Mesothelial cell of epicardium (in vitro differentiated cells): ENCODE data around the gene PLAGL1. TPM values are rescaled to one million over a fixed set of nuclear protein-coding genes. Genes with fewer than 3 reads are reported as not detected.
"Not testable (repeated sequence)": the region's sequence is repeated elsewhere in the genome, so short reads cannot be mapped to it uniquely, and the experiment has no call there.

Source experiments
- DNase-seq, 2 experiments: peaks; one replicate each; pipeline ENCODE4 v3.0.0; 2021; ENCODE audit warnings: low spot score in 2 of 2; ENCODE audit not compliant: unreplicated experiment in 2 of 2
- H3K27ac Mint-ChIP-seq: 2 replicates; pipeline ENCODE4 v1.8.0; 2021; ENCODE audit warnings: mixed read lengths
- H3K27me3 Mint-ChIP-seq: 2 replicates; pipeline ENCODE4 v1.8.0; 2021; ENCODE audit warnings: low read depth, mixed read lengths
- H3K36me3 Mint-ChIP-seq: 2 replicates; pipeline ENCODE4 v1.8.0; 2021; ENCODE audit warnings: mixed read lengths
- H3K4me1 Mint-ChIP-seq: 2 replicates; pipeline ENCODE4 v1.8.0; 2021; ENCODE audit warnings: mixed read lengths
- H3K4me3 Mint-ChIP-seq: 2 replicates; pipeline ENCODE4 v1.8.0; 2021; ENCODE audit warnings: mild to moderate bottlenecking, moderate library complexity, mixed read lengths
- H3K9me3 Mint-ChIP-seq: 2 replicates; pipeline ENCODE4 v1.8.0; 2021; ENCODE audit warnings: mixed read lengths
- total RNA-seq: library from RNA; stranded (reverse); gene quantifications from 3 replicates; pipeline ENCODE4 v1.2.1, GENCODE V29; 2021
- TF ChIP-seq, protein P1 (sequence below): fragments of 200-600 bp; sonication (generic); IDR thresholded peaks from one replicate; pipeline ENCODE4 v1.5.0; 2021; ENCODE audit warnings: antibody characterized with exemption; ENCODE audit not compliant: unreplicated experiment

PLAGL1 gene
- total RNA-seq, 1 donor from 2014 or later, result 161 TPM

DNA sequence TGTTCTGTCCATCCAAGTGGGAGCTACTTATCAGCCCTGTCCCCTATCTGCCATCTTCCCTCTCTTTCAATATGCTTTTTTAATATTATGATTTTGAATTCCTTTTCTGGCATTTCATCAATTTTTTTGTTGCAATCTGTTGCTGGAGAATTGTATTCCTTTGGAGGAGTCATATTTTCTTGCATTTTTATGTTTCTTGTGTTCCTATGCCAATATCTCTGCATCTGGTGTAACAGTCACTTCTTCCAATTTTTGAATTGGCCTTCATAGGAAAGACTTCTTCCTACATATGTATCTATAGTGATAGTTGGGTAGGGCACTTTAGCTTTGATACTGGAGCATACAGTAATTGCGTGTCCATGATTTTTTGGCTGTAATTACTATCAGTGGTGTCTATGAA lies 73.7 kb downstream of the PLAGL1 start:
- no peak for DNase-seq
- H3K27ac Mint-ChIP-seq, result no peak overlapping the region
- no peak overlapping the region for H3K4me3 Mint-ChIP-seq
- H3K27me3 Mint-ChIP-seq, result no peaks in the 10 kb centered on the region
- H3K4me1 Mint-ChIP-seq, result peaks cover 10% of the 10 kb centered on the region
- peaks cover 17% of the 10 kb centered on the region for H3K36me3 Mint-ChIP-seq
- TF ChIP-seq, protein P1, sequence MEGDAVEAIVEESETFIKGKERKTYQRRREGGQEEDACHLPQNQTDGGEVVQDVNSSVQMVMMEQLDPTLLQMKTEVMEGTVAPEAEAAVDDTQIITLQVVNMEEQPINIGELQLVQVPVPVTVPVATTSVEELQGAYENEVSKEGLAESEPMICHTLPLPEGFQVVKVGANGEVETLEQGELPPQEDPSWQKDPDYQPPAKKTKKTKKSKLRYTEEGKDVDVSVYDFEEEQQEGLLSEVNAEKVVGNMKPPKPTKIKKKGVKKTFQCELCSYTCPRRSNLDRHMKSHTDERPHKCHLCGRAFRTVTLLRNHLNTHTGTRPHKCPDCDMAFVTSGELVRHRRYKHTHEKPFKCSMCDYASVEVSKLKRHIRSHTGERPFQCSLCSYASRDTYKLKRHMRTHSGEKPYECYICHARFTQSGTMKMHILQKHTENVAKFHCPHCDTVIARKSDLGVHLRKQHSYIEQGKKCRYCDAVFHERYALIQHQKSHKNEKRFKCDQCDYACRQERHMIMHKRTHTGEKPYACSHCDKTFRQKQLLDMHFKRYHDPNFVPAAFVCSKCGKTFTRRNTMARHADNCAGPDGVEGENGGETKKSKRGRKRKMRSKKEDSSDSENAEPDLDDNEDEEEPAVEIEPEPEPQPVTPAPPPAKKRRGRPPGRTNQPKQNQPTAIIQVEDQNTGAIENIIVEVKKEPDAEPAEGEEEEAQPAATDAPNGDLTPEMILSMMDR, result no peak
- H3K9me3 Mint-ChIP-seq, result peaks cover 26% of the 10 kb centered on the region

DNA sequence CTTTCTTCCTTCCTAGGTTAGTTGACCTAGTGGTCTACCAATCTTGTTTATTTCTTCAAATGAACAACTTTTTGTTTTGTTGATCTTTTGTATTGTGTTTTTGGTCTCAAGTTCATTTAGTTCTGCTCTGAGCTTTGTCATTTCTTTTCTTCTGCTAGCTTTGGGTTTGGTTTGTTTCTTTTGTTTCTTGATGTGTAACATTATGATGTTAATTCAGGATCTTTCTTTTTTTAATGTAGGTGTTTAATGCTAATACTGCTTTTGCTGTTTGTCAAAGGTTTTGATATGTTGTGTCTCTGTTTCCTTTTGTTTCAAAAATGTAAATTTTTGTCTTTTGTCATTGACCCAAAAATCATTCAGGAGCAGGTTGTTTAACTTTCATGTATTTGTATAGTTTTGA lies 78.1 kb downstream of the PLAGL1 start:
- H3K4me3 Mint-ChIP-seq, result no peak overlapping the region
- DNase-seq, result no peak
- H3K36me3 Mint-ChIP-seq, result peaks cover 21% of the 10 kb centered on the region
- no peaks in the 10 kb centered on the region for H3K4me1 Mint-ChIP-seq
- peaks cover 45% of the 10 kb centered on the region for H3K9me3 Mint-ChIP-seq
- no peak overlapping the region for H3K27ac Mint-ChIP-seq
- H3K27me3 Mint-ChIP-seq, result no peaks in the 10 kb centered on the region
- TF ChIP-seq, protein P1, result no peak

DNA sequence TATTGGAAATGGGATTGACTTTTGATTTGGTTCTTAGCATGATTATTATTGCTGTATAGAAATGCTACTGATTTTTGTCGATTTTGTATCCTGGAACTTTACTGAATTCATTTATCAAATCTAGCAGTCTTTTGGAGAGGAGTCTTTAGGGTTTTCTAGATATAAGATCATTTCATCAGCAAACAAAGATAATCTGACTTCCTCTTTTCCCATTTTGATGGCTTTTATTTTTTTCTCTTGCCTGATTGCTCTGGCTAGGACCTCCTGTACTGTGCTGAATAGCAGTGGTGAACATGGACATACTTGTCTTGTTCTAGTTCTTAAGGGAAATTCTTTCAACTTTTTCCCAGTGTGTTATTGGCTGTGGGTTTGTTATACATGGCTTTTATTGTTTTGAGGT lies 79.2 kb downstream of the PLAGL1 start:
- no peak for DNase-seq
- Mint-ChIP-seq H3K27me3 (no peaks in the 10 kb centered on the region), H3K4me1 (no peaks in the 10 kb centered on the region), H3K9me3 (peaks cover 53% of the 10 kb centered on the region), H3K36me3 (peaks cover 21% of the 10 kb centered on the region), H3K27ac (no peak overlapping the region), H3K4me3 (no peak overlapping the region)
- TF ChIP-seq, protein P1, result no peak

- H3K27ac Mint-ChIP-seq, H3K4me1 Mint-ChIP-seq, H3K4me3 Mint-ChIP-seq, H3K27me3 Mint-ChIP-seq, DNase-seq: not testable (repeated sequence)
- H3K9me3 Mint-ChIP-seq, result peaks cover 24% of the 10 kb centered on the region
- peaks cover 14% of the 10 kb centered on the region for H3K36me3 Mint-ChIP-seq
These were observed 91.0 kb downstream of the PLAGL1 start for GRCh38 chr6:143917026-143917425.

DNA sequence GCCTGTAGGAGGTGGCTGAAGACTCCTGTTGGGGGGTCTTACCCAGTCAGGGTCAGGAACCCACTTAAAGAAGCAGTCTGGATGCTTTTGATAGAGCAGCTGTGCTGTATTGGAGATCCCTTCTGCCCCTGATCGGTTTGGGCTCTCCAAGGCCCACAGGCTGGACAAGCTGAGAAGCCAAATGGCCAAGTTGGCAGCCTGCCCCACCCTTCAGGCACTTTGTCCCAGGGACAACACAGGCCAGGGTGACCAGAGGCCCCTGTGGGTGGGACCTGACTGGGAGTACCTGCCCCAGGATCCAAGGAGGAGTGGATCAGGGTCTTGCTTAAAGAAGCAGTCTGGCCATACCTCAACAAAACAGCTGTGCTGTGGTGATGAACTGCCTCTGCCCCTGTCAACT lies 95.4 kb downstream of the PLAGL1 start:
- no peaks in the 10 kb centered on the region for H3K4me1 Mint-ChIP-seq
- H3K27ac Mint-ChIP-seq, result no peak overlapping the region
- no peaks in the 10 kb centered on the region for H3K27me3 Mint-ChIP-seq
- TF ChIP-seq, protein P1, result no peak
- H3K9me3 Mint-ChIP-seq, result peaks cover 45% of the 10 kb centered on the region
- peaks cover 17% of the 10 kb centered on the region for H3K36me3 Mint-ChIP-seq
- no peak overlapping the region for H3K4me3 Mint-ChIP-seq
- DNase-seq, result no peak

DNA sequence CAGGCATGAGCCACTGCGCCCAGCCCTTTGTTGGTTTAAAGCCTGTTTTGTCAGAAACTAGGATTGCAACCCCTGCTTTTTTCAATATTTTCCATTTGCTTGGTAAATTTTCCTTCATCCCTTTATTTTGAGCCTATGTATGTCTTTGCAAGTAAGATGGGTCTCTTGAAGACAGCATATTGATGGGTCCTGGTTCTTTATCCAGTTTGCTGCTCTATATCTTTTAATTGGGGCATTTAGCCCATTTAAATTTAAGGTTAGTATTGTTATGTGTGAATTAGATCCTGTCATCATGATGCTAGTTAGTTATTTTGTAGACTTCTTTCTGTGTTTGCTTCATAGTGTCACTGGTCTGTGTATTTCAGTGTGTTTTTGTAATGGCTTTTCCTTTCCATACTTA lies 97.0 kb downstream of the PLAGL1 start:
- H3K27me3 Mint-ChIP-seq, result no peaks in the 10 kb centered on the region
- TF ChIP-seq, protein P1, result no peak
- H3K4me1 Mint-ChIP-seq, result no peaks in the 10 kb centered on the region
- H3K27ac Mint-ChIP-seq, result no peak overlapping the region
- DNase-seq, result no peak
- no peak overlapping the region for H3K4me3 Mint-ChIP-seq
- H3K36me3 Mint-ChIP-seq, result peaks cover 15% of the 10 kb centered on the region
- H3K9me3 Mint-ChIP-seq, result peaks cover 42% of the 10 kb centered on the region
